Ovary (tissue), 3 donors: ENCODE data around the gene MESD.

Experiments used
- CTCF ChIP-seq, 3 donors: fragments of 450-650 bp in 2 of 3; fragments of 200-600 bp in 1 of 3; IDR thresholded peaks; one replicate each; pipeline versions ENCODE4 v1.5.1 to v1.8.0; 2016 to 2022; ENCODE audit warnings: antibody characterized with exemption in 3 of 3, mild to moderate bottlenecking in 1 of 3
- POLR2A ChIP-seq: fragments of 450-650 bp; IDR thresholded peaks from one replicate; pipeline ENCODE4 v1.6.1; 2017; ENCODE audit warnings: antibody characterized with exemption, mild to moderate bottlenecking, moderate library complexity
- donor health status: DM: no; HTN: no; CAD: no.

DNA sequence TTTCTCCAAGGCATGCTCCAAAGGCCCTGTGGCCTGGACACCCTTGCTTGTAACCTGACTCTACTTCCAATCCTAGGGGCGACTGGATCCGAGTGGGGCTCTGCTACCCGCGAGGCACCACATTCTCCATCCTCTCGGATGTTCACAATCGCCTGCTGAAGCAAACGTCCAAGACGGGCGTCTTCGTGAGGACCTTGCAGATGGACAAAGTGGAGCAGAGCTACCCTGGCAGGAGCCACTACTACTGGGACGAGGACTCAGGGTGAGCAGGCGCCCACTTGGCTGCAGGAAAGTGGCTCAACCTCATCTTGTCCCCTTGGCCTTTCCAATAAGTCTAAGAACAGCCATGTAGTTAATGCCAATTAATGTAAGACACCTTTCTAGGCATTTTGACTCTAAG is 51.9 kb downstream of the MESD start:
- TF ChIP-seq CTCF (IDR thresholded peaks at IDR 0.05) (no peak), POLR2A (no peak)
